HG03196 (cell line): ENCODE measurements around the gene CNTD1.
"Not testable (repeated sequence)": the region's sequence is repeated elsewhere in the genome, so short reads cannot be mapped to it uniquely, and the experiment has no call there.

Source experiments
- ATAC-seq: cut with Tn5 transposase; IDR thresholded peaks from one replicate; pipeline ENCODE4 v1.9.1; 2021; ENCODE audit not compliant: unreplicated experiment

The CNTD1 gene, protein sequence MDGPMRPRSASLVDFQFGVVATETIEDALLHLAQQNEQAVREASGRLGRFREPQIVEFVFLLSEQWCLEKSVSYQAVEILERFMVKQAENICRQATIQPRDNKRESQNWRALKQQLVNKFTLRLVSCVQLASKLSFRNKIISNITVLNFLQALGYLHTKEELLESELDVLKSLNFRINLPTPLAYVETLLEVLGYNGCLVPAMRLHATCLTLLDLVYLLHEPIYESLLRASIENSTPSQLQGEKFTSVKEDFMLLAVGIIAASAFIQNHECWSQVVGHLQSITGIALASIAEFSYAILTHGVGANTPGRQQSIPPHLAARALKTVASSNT

DNA sequence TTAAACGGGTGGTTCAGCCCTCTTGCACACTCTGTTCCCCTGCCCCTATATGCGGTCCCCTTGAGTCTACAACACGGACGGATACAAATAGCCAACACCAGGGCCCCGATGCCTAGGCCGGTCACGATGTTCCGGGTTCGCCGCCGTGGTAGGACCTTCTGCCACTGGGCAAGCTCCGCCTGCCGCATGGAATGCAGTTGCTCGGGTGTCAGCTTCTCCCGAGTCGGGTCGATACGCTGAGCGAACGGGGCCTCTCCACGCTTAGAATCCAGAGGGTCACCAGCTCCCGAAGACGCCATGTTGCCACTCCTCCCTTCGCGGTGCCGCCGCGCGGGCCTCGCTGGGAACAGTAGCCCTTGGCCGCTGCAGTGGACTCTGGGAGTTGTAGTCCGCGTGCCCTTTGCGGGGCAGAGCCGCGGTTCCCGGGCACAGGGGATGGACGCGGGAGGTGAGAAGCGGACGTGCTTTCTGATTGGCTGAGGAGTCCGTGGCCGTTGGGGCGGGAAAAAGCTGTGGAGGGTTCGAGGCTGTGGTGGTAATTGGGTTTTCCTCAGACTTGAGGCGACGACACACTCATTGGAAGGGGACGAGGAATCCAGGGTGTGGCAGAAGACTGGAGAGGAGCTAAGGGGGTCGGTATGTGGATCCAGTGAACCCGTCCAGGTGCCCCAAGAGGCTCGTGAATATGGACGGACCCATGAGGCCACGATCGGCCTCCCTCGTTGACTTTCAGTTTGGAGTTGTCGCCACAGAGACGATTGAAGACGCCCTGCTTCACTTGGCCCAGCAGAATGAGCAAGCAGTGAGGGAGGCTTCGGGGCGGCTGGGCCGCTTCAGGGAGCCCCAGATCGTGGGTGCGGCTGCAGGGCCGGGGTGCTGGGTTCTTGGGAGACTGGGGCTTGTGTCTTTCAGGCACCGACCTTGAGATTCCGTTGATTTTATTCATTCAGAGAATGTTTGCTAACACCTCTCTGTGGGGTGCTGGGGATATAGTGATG lies at the start of gene CNTD1, which contains the start of gene COA3:
Gene CNTD1, plus strand, starts transcription at position 479 of the 998 bp plus-strand sequence. Its CDS starts 207 bp downstream, at position 686.
Gene COA3, minus strand, starts transcription at position 322 of the 998 bp plus-strand sequence. Its CDS starts 23 bp downstream, at position 299.
- peak; percentile 76 for ATAC-seq

DNA sequence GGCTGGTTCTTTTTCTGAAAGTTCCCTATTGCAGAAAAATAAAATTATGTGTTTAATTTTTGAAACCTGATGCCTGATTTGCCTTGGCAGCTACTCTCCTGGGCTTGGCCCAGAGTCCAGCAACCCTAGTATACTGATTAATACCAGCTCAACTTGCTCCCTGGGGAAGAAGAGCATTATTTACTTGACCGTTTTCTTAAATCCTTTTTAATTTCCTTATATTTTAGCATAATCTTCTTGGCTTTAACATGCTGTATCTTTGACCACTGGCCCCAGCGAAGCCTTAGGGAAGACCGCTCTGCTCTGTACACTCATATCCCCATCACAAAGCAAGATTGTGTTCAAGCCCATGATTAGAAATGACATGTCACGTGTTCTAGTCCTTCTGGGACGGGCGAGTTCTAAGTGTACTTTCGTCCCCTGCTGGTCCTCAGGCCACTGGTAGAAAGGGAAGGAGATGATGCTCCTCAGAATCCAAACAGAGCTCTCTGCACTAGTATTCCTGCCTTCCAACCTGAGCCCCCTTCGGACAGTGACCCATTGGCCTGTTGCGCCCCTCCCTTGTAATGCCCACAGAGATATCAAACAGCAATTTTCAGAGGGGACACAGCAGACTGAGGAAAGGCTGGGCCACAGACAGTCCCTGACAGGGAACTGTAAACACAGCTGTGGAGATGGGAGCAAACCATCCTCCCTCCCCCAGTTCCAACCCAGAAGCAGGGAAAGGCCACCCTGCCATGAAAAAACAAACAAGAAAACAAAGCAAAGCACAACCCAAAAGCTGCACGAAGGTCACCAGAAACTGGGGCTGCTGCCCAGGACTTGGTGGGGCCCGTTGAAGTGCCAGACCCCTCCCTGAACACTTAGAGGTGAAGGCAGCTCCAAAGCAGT lies 49.5 kb upstream of the CNTD1 start:
- no peak for ATAC-seq

DNA sequence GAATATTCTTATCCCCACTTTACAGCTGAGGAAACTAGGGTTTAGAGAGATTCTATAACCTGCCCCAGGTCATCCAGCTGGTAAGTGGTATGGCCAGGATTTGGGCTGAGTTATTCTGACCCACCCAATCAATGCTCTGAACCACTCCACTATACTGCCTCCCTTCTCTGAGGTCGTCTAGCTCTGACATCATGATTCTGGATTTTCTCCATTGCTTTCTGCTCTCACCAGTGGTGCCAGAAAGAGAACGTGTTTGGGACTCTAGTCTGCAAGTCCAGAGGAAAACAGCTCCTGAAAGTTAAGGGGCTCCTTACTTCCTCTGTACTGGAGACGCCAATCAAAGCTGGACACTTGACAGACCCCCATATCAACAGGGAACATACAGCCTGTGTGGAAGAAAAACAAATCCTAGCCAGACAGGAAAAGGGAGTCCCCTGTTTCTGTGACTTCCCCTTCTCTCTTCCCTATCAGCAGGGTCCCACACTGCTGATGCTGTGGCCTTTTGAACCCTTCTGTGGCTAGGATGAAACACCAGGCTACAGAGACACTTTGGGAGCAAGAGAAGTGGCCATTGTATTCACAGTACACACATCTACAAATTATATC lies 47.8 kb upstream of the CNTD1 start:
- ATAC-seq: no peak

DNA sequence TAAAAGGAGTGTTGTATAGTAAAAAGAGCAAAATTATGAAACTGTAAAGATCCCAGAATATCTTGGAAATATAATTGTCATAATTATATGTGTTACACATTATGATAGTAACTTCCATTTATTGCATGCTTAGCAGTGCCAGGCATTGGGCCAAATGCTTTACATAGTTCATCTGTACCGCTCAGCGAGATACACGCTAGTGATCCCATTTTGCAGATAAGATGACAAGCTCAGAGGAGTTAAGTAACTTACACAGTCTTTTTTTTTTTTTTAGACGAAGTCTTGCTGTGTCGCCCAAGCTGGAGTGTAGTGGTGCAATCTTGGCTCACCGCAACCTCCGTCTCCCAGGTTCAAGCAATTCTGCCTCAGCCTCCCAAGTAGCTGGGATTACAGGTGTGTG lies 47.0 kb upstream of the CNTD1 start:
- ATAC-seq: no peak

DNA sequence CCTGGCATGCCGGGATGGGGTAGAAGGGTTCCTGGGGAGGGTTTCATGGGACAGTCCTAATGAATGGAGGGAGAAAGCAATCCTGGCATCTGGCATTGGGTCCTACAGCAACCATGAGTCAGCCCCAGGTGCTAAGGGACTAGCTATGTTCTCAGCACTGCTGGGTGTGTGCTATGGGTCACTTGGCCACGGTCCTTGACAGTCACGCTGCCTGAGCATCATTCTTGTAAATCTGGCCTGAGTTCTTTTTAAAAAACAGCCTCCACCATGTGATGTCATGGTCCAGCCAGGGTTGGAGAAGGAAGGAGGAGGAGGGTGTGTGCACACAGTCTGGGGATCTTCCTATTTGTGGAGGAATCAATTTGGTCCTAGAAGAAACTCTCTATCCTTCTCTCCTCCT lies 43.9 kb upstream of the CNTD1 start:
- no peak for ATAC-seq

DNA sequence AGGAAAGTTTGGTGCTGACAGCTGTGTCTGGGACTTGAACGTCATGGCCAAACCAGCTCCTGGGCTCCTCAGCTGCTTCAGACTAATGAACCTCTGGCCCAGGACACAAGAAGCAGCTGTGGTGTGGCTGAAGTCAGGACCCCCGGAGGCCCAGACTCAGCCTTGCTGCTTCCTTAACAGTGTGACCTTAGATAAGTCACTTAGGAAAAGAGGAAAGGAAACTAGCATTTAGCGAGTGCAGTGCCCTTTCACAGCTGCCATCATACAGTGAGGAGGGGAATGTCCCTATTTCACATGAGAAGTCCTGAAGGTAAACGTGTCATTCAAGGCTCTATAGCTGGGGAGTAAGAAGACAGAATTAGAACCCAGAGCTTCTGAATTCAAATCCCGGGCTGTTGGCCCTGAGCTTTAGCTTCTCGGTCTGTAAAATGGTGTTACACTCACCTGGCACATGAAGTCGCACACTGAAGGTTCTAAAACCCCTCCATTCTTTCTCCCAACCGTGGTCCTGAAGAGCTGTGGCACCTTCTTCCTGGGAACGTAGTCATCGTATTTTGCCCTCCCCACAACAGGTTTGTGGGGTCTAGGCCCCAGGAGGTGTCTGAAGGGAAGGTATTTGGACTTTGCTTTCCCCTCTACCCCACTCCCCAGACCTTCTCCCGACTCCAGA lies 38.5 kb upstream of the CNTD1 start:
- no peak for ATAC-seq

DNA sequence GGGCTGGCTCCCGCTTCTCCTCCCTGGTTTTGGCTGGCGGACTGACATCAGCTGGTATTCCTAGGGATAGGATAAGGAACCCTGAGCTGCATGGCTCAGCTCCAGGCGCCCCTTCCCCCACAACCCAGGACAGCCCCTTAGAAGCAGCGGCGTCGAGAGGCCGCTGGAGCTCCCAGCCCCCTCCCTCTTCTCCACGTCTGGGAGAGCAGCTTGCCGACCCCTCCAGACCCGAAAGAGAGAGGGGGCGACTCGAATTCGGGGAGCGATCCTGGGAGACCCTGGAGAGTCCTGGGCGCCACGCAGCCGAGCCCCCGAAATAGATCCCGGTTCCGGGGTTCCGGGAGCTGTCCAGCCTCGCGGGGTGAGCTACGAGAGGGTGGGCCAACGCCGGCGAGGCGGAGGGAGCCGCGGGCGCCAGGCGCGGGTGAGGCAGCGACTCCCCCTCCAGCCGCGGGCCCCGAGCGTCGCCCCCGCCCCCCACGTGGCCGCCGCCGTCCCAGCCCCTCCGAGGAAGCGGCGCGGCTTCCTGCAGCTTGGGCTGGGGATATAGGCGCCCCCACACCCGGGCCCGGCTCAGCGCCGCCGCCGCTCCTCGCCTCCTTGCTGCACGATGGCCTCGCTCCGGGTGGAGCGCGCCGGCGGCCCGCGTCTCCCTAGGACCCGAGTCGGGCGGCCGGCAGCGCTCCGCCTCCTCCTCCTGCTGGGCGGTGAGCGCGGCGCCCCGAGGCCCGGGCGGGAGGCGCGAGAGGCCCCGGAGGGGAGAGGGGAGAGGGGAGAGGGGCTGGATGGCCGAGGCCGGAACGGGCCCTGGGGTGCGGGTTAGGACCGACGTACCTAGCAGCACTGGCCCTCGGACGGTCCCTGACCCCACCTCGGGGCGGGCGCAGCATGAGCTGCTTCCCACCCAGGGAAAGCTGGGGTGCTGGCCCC lies 37.7 kb upstream of the CNTD1 start, which contains the start of gene RAMP2:
Gene RAMP2, plus strand, starts transcription at position 576 of the 930 bp plus-strand sequence. Its CDS starts 35 bp downstream, at position 611.
- ATAC-seq: no peak

DNA sequence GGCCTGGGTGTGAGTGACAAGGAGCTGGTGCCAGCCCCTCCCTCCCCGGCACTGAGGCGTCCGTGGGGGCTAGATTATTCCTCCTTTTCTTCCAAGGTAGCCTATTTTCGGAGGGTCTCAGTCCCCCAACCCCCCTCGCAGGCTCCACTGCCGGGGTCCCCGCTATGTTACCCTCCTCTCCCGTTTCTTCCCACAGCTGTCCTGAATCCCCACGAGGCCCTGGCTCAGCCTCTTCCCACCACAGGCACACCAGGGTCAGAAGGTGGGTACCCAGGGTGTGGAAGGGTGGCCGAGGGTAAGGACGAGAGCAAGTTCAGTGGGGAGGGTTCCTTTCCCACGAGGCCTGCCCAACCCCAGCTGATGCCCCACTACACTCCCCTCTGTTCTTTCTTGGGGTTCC lies 37.0 kb upstream of the CNTD1 start:
- no peak for ATAC-seq

DNA sequence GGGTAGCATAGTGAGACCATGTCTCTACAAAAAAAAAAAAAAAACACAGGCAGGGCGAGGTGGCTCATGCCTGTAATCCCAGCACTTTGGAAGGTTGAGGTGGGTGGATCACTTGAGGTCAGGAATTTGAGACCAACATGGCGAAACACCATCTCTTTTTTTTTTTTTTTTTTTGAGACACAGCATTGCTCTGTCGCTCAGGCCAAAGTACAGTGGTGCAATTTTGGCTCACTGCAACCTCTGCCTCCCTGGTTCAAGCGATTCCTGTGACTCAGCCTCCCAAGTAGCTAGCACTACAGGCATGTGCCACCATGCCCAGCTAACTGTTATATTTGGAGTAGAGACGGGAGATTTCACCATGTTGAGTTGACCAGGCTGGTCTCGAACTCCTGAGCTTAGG lies 32.5 kb upstream of the CNTD1 start:
- ATAC-seq: no peak

DNA sequence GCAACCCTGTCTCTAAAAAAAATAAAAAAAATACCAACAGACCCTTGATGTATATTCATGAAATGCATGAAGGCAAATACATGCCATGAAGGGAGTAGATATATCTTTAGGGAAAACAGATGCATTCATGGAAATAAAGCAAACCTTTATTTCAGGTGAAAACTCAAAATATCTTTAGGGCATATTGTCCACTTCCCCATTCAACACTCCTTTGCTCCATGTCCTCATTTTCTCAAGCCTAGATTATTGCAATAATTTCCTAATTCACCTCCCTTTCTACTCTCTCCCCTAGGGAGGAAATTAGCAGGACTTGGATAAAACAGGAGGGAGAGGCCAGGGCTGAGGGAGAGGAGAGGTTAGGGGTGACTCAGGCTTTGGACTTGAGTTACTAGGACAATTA lies 31.1 kb upstream of the CNTD1 start:
- ATAC-seq: no peak

DNA sequence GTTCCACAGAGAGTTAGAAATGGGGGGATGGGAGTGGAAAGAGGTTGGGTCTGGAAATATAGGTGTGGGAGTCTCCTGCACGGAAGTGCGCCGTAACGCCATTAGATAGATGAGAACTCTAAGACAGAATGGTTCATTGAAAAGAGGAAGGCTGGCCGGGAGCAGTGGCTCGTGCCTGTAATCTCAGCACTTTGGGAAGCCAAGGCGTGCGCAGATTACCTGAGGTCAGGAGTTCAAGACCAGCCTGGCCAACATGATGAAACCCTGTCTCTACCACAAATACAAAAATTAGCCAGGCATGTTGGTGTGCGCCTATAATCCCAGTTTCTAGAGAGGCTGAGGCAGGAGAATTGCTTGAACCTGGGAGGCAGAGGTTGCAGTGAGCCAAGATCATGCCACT lies 30.7 kb upstream of the CNTD1 start:
- not testable (repeated sequence) for ATAC-seq

DNA sequence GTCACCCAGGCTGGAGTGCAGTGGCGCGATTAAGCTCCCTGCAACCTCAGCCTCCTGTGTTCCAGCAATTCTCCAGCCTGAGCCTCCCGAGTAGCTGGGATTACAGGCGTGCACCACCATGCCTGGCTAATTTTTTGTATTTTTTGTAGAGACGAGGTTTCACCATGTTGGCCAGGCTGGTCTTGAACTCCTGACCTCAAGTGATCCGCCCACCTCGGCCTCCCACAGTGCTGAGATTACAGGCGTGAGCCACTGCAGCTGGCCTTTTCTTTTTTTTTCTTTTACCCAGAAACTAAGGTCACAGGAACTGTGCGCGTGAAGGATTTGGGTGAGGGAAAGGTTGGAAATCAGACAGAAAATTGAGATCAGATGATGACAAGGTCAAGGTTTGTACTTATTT lies 28.7 kb upstream of the CNTD1 start:
- not testable (repeated sequence) for ATAC-seq

DNA sequence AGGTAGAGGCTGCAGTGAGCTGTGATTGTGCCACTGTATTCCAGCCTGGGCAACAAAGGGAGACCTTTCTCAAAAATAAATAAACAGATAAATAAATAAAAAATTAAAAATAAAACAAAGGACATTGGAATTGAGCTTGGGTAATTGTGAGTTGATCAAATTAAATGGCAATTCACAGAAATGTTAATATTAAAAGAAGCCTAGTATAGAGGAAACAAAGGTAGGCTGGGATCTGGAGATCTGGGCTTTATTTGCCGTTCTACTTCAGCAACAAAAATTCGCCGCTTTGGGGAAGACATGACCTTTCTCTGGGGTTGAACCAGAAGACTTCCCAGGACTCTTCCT lies 25.7 kb upstream of the CNTD1 start:
- ATAC-seq: no peak

DNA sequence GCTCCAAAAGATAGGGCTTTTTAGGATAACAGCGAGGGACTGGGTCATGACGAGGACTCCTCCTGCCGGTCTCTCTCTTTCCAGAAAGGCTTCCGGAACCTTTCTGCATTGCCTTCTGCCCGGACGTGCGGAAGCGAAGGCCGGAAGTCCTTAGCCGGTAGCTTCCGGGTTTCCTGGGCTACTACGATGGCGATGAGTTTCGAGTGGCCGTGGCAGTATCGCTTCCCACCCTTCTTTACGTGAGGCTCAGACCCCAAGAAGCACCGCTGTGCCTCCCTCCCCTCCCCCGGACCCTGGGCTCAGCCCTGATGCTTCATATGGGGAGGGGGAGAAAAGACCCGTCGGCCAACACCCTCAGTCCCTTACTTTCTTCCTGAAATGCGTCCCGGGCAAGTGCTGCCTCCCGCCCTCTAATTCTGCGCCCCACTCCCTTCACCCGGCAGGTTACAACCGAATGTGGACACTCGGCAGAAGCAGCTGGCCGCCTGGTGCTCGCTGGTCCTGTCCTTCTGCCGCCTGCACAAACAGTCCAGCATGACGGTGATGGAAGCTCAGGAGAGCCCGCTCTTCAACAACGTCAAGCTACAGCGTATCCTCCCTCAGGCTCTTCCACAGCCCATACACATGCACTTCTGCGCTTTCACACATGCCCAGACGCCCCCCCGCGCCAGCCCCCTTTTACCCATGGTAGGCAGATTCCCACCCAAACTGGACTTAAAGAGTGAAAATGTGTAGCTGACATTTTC lies 25.2 kb upstream of the CNTD1 start, which contains the start of gene VPS25:
Gene VPS25, plus strand, starts transcription at position 160 of the 746 bp plus-strand sequence. Its CDS starts 27 bp downstream, at position 187.
- no peak for ATAC-seq

DNA sequence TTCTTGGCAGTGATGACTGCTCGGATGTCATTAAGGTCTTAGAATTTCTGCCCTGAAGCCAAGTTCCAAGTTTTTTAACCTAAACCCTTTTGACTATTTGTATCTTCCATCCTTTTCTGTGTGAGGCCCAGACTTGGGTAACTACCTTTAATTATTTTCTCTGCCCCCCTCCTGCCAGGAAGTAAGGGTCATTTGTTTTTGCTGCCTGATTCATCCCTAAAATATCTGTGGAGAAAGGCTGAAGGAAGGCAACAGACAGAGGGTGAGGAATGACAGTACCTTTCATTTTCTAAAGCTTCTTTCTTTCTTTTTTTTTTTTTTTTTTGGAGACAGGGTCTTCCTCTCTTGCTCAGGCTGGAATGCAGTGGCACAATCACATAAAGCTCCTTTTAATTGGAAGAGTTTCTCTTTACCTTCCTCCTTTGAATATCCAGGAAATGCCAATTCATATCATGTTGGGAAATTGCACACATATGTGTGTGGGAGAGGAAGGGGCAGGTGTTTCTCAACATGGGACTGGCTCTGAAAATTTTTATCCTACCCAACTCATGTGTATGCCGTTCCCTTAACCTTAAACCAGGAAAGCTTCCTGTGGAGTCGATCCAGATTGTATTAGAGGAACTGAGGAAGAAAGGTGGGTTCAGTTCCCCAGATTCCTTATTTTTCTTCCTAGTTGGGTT lies 24.5 kb upstream of the CNTD1 start:
- no peak for ATAC-seq

DNA sequence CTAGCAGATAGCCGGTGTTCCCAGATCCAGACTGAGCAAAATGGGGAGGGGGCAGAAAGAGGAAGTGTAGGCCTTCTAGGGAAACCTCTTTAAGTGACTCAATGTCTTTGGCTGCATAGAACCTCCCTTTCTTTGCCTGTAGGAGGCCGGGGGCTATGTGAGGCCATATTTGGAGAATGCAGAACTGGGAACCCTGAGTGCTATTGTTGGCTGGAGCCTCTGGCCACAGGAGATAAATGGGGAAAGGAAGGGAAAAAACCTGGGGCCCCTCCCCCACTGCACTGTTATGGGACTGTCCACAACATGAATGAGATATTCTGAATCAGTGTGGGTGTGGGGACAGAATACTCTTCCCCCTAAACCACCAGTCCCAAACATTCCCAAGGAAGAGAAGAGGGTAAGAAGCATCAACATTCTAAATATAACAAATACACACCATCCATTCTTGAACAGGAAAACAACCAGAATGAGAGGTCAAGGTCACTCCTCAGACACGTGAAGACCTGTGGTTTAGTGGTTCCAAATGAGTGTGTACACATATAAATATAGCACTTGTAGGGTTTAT lies 23.0 kb upstream of the CNTD1 start:
- no peak for ATAC-seq

DNA sequence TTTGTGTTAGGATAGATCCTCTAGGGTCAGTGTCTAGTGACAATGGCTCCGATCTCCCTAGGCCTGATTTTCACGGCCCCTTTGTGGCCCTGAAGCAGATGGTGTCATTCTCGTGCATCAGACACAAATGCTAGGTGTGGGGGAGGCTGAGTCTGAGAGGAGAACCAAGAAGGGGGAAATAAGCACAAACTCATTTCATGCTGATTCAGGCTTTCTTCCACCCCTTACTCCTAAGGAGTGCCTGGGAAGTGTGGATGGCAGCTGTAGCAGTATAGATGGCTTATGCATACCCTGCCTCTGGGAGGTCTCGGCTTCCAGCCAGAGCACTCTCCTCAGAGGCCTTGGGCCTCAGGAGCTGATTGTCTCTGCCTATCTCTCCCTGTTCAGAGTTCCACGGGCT lies 20.1 kb upstream of the CNTD1 start:
- ATAC-seq: no peak
